ENCODE measurements around the gene MDC1.

Gene MDC1

GRCh38 chr6:30749554-30750378, 32.7 kb upstream of the MDC1 start:
- Histone ChIP-seq H3K9me2 (replicated peaks; ENCODE audit: insufficient read depth, low read length) (no peaks in the 10 kb centered on the region), H3K4me3 (ENCODE audit: low read length) (no peak overlapping the region), H3K9ac (ENCODE audit: low read length) (no peak overlapping the region), H2AFZ (ENCODE audit: low read length) (no peak overlapping the region), H4K20me1 (ENCODE audit: insufficient read depth, low read length) (no peaks in the 10 kb centered on the region), H3K4me1 (ENCODE audit: low read length) (no peaks in the 10 kb centered on the region), H3K9me3 (replicated peaks; ENCODE audit: insufficient read depth, low read length) (no peaks in the 10 kb centered on the region), H3K4me2 (ENCODE audit: low read depth, low read length) (no peak overlapping the region), H3K27ac (ENCODE audit: low read length) (no peak overlapping the region), H3K79me2 (ENCODE audit: low read length) (no peaks in the 10 kb centered on the region), H3K36me3 (replicated peaks; ENCODE audit: insufficient read depth, low read length) (no peaks in the 10 kb centered on the region), H3K27me3 (replicated peaks; ENCODE audit: insufficient read depth, low read length) (no peaks in the 10 kb centered on the region; the same call in 1 of the 2 replicates), H3F3A (ENCODE audit: insufficient read depth, low read length) (no peaks in the 10 kb centered on the region)
- TF ChIP-seq EZH2phosphoT487 (IDR thresholded peaks at IDR 0.05; ENCODE audit: low read length) (no peak), EZH2 (optimal IDR thresholded peaks at IDR 0.05; ENCODE audit: low read depth, low read length) (no peak), CTCF (IDR thresholded peaks at IDR 0.05; ENCODE audit: low read length) (no peak)
- DNase-seq: no peak

- H3K4me3 ChIP-seq (ENCODE audit: low read length): no peak overlapping the region
- H3F3A ChIP-seq (ENCODE audit: insufficient read depth, low read length): peaks cover 4% of the 10 kb centered on the region; the same call in 1 of the 2 replicates
- no peaks in the 10 kb centered on the region for H3K27me3 ChIP-seq (replicated peaks; ENCODE audit: insufficient read depth, low read length)
- no peak for DNase-seq
- H3K4me1 ChIP-seq (ENCODE audit: low read length): no peaks in the 10 kb centered on the region
- no peaks in the 10 kb centered on the region for H3K9me2 ChIP-seq (replicated peaks; ENCODE audit: insufficient read depth, low read length)
- H3K36me3 ChIP-seq (replicated peaks; ENCODE audit: insufficient read depth, low read length): no peaks in the 10 kb centered on the region
- TF ChIP-seq EZH2 (optimal IDR thresholded peaks at IDR 0.05; ENCODE audit: low read depth, low read length): no peak
- no peak for TF ChIP-seq EZH2phosphoT487 (IDR thresholded peaks at IDR 0.05; ENCODE audit: low read length)
- TF ChIP-seq CTCF (IDR thresholded peaks at IDR 0.05; ENCODE audit: low read length): no peak
- no peak overlapping the region for H3K4me2 ChIP-seq (ENCODE audit: low read depth, low read length)
- no peaks in the 10 kb centered on the region for H4K20me1 ChIP-seq (ENCODE audit: insufficient read depth, low read length)
- H3K9me3 ChIP-seq (replicated peaks; ENCODE audit: insufficient read depth, low read length): no peaks in the 10 kb centered on the region
- no peak overlapping the region for H3K27ac ChIP-seq (ENCODE audit: low read length)
- H3K79me2 ChIP-seq (ENCODE audit: low read length): no peaks in the 10 kb centered on the region
- H2AFZ ChIP-seq (ENCODE audit: low read length): no peak overlapping the region
- no peak overlapping the region for H3K9ac ChIP-seq (ENCODE audit: low read length)
Observed at GRCh38 chr6:30748851-30749540, 31.9 kb upstream of the MDC1 start.

GRCh38 chr6:30747902-30748769, 31.1 kb upstream of the MDC1 start:
- Histone ChIP-seq H2AFZ (ENCODE audit: low read length) (no peak overlapping the region), H3K4me1 (ENCODE audit: low read length) (no peaks in the 10 kb centered on the region), H3K9me2 (replicated peaks; ENCODE audit: insufficient read depth, low read length) (no peaks in the 10 kb centered on the region), H3F3A (ENCODE audit: insufficient read depth, low read length) (peaks cover 12% of the 10 kb centered on the region), H3K4me2 (ENCODE audit: low read depth, low read length) (no peak overlapping the region), H3K27me3 (replicated peaks; ENCODE audit: insufficient read depth, low read length) (no peaks in the 10 kb centered on the region), H3K79me2 (ENCODE audit: low read length) (no peaks in the 10 kb centered on the region), H3K9me3 (replicated peaks; ENCODE audit: insufficient read depth, low read length) (no peaks in the 10 kb centered on the region), H3K9ac (ENCODE audit: low read length) (no peak overlapping the region), H4K20me1 (ENCODE audit: insufficient read depth, low read length) (no peaks in the 10 kb centered on the region), H3K4me3 (ENCODE audit: low read length) (no peak overlapping the region), H3K27ac (ENCODE audit: low read length) (no peak overlapping the region), H3K36me3 (replicated peaks; ENCODE audit: insufficient read depth, low read length) (no peaks in the 10 kb centered on the region)
- no peak for DNase-seq
- TF ChIP-seq EZH2phosphoT487 (IDR thresholded peaks at IDR 0.05; ENCODE audit: low read length) (no peak), CTCF (IDR thresholded peaks at IDR 0.05; ENCODE audit: low read length) (no peak), EZH2 (optimal IDR thresholded peaks at IDR 0.05; ENCODE audit: low read depth, low read length) (no peak)

Data from MM.1S (cell line).